Measurements from ENCODE around the gene CTCF. TPM values are rescaled to one million over a fixed set of nuclear protein-coding genes. Genes with fewer than 3 reads are reported as not detected.

The CTCF gene
- total RNA-seq, 2 experiments from 2014 or later = 74.9 to 76.9 TPM

DNA sequence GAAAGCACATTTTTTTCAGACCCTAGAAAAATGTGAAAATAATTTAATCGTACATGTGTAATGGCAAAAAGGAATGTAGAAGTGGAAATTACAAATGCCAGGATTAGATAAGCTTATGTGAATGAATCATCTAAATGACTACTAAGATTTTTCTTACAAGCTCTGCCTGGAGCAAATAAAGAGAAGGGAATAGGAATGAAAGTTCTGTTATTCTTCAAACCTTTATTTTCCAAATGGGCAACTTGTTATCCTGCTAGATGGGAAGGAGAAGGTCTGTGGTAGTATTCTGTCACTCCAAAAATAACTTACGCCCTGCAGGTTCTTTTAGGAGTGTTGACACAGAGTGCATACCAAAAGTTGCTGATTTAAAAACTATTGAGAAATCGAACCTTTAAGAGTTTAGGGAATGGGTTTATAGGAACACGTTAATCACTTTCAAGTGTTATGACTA, 9.7 kb downstream of the CTCF start:
- peaks cover 46% of the 10 kb centered on the region for H3K36me3 Mint-ChIP-seq (ENCODE audit: low read depth)
- CTCF ChIA-PET = interaction anchor here (1.2 to 2.7 kb wide), 3 partner anchors 10 to 73 kb away, joined by 5 to 12 read pairs (median 8); partner anchors contain the start of genes CARMIL2 and CTCF
- H3K27ac Mint-ChIP-seq = no peak overlapping the region
- H3K27me3 Mint-ChIP-seq = no peaks in the 10 kb centered on the region
- peaks cover 13% of the 10 kb centered on the region for H3K4me1 Mint-ChIP-seq
- no peaks in the 10 kb centered on the region for H3K9me3 Mint-ChIP-seq
- POLR2A ChIA-PET = interaction anchor here (1.6 kb wide), 1 partner anchor 73 kb away, joined by 4 read pairs; the partner anchor contains the start of gene CARMIL2
- no peak for DNase-seq
- H3K4me3 Mint-ChIP-seq = no peak overlapping the region

DNA sequence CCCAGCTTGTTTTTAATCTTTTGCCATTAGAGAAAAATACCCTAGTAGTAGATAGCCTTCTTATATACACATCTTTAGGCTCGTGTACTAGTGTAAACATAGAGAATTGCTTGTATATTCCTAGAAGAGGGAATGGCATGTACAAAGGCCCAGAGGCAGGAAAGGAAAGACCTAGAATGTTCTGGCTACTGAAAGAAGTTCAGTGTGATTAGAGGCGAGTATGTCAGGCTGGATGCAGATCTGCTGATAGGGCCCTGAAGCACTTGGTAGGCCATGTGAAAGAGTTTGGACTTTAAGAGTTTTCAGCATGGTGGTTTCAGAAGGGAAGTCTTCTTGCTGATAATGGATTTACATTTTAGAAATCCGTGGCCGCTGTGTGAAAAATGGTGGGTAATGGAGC, 17.4 kb downstream of the CTCF start:
- DNase-seq = no peak
- Mint-ChIP-seq H3K27me3 (no peaks in the 10 kb centered on the region), H3K27ac (no peak overlapping the region), H3K9me3 (no peaks in the 10 kb centered on the region), H3K36me3 (ENCODE audit: low read depth) (peaks cover 31% of the 10 kb centered on the region), H3K4me1 (peaks cover 8% of the 10 kb centered on the region), H3K4me3 (no peak overlapping the region)
- POLR2A ChIA-PET = interaction anchor here (0.6 to 0.8 kb wide), 2 partner anchors 17 to 22 kb away, joined by 3 read pairs; no protein-coding TSS in a partner anchor
- CTCF ChIA-PET = interaction anchor here (1.0 kb wide), 2 partner anchors 11 to 98 kb away, joined by 4 read pairs; no protein-coding TSS in a partner anchor

- Mint-ChIP-seq H3K9me3 (no peaks in the 10 kb centered on the region), H3K27ac (no peak overlapping the region), H3K36me3 (ENCODE audit: low read depth) (peaks cover 26% of the 10 kb centered on the region), H3K4me1 (peaks cover 9% of the 10 kb centered on the region), H3K27me3 (no peaks in the 10 kb centered on the region), H3K4me3 (no peak overlapping the region)
- CTCF ChIA-PET = interaction anchor here (1.0 kb wide), 1 partner anchor 11 kb away, joined by 4 read pairs; no protein-coding TSS in a partner anchor
- POLR2A ChIA-PET = no interaction called here
- DNase-seq = no peak
These were observed 17.9 kb downstream of the CTCF start for GRCh38 chr16:67580202-67580601.

GRCh38 chr16:67593288-67593687, 31.0 kb downstream of the CTCF start:
- ChIA-PET CTCF (interaction anchor here (0.6 to 3.0 kb wide), 3 partner anchors 8 to 46 kb away, joined by 3 to 14 read pairs (median 3); no protein-coding TSS in a partner anchor), POLR2A (no interaction called here)
- H3K36me3 Mint-ChIP-seq (ENCODE audit: low read depth) = peaks cover 14% of the 10 kb centered on the region
- H3K4me3 Mint-ChIP-seq = no peak overlapping the region
- no peak overlapping the region for H3K27ac Mint-ChIP-seq
- peaks cover 32% of the 10 kb centered on the region for H3K4me1 Mint-ChIP-seq
- no peak for DNase-seq
- H3K9me3 Mint-ChIP-seq = no peaks in the 10 kb centered on the region
- H3K27me3 Mint-ChIP-seq = no peaks in the 10 kb centered on the region

DNA sequence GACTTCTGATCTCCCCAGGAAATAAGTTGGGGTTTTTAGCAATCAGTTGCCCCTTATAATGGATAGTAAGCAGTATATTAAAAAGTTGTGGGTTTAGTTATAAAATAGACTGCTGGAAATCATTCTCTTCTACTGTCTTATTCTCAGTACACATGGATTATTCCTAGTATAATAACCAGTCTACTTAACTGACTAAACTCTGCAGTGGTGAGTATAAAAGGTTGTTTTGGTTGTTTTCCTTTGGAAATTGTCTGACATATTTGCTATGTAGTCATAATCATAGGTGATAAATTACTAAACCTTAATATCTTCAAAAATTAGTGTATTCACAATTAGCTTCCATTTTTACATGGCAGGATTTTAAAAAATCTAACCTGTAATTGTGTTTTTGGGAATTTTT, 31.4 kb downstream of the CTCF start:
- Mint-ChIP-seq H3K4me1 (peaks cover 32% of the 10 kb centered on the region), H3K27me3 (no peaks in the 10 kb centered on the region), H3K9me3 (no peaks in the 10 kb centered on the region), H3K36me3 (ENCODE audit: low read depth) (peaks cover 14% of the 10 kb centered on the region), H3K4me3 (no peak overlapping the region), H3K27ac (no peak overlapping the region)
- ChIA-PET CTCF (interaction anchor here (0.6 to 3.0 kb wide), 4 partner anchors 8 to 72 kb away, joined by 3 to 14 read pairs (median 4); no protein-coding TSS in a partner anchor), POLR2A (interaction anchor here (1.3 kb wide), 1 partner anchor 32 kb away, joined by 3 read pairs; no protein-coding TSS in a partner anchor)
- DNase-seq = no peak

DNA sequence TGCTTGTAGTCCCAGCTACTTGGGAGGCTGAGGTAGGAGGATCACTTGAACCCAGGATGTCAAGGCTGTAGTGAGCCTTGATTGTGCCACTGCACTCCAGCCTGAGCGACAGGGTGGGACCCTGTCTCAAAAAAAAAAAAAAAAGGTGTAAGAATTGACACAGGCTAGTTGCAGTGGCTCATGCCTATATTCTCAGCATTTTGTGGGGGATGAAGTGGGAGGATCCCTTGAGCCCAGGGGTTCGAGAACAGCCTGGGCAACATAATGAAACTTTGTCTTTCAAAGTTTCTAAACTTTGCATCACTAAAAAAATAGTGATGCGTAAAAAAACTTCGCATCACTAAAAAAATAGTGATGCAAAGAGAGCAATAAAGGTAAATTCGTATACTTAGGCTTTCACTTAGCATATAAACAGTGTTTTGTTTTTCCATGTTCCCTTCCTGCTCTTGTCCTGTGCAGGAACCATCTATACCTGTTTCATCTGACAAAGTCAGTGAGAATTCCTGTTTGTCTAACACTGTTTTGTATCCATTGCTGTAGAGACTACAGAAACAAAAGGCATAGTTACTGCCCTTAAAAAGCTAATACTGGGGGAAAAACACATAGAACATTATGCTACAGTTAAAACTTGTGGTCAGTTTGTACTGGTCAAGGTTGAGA, 32.1 kb downstream of the CTCF start:
- CTCF ChIA-PET = interaction anchor here (1.2 to 3.0 kb wide), 4 partner anchors 30 to 113 kb away, joined by 4 to 14 read pairs (median 6); no protein-coding TSS in a partner anchor
- DNase-seq = no peak
- Mint-ChIP-seq H3K4me3 (no peak overlapping the region), H3K27ac (peak overlapping the region; percentile 2), H3K4me1 (peaks cover 32% of the 10 kb centered on the region), H3K9me3 (no peaks in the 10 kb centered on the region), H3K27me3 (no peaks in the 10 kb centered on the region), H3K36me3 (ENCODE audit: low read depth) (peaks cover 15% of the 10 kb centered on the region)
- POLR2A ChIA-PET = interaction anchor here (1.2 to 1.3 kb wide), 2 partner anchors 32 kb away, joined by 3 read pairs; no protein-coding TSS in a partner anchor

GRCh38 chr16:67594956-67595355, 32.6 kb downstream of the CTCF start:
- H3K36me3 Mint-ChIP-seq (ENCODE audit: low read depth) = peaks cover 11% of the 10 kb centered on the region
- no peak for DNase-seq
- H3K9me3 Mint-ChIP-seq = no peaks in the 10 kb centered on the region
- H3K27ac Mint-ChIP-seq = peak overlapping the region; percentile 27
- no peak overlapping the region for H3K4me3 Mint-ChIP-seq
- H3K27me3 Mint-ChIP-seq = no peaks in the 10 kb centered on the region
- ChIA-PET CTCF (interaction anchor here (0.5 to 3.0 kb wide), 6 partner anchors 27 to 113 kb away, joined by 3 to 14 read pairs (median 5); no protein-coding TSS in a partner anchor), POLR2A (interaction anchor here (0.7 to 1.3 kb wide), 3 partner anchors 32 to 50 kb away, joined by 3 read pairs; partner anchors contain the start of gene CARMIL2)
- H3K4me1 Mint-ChIP-seq = peaks cover 34% of the 10 kb centered on the region

DNA sequence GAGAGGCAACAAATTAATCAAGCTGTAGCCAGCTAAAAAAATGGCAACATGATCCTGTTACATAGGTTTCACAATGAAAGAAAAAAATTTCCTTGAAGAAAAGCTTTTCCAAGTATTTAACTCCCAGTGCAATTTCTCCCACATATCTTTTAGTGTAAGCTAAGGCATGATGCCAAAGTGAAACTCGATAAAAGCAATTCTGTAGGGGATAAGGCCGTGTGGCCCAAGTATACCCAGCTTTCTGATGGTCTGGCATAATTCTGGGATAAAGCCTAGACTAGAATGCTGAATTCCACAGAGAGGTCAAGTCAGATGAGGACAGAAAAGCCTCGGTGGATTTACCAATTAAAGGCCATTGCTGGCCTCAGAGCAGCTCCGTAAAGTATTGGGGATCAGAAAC, 36.2 kb downstream of the CTCF start:
- H3K27ac Mint-ChIP-seq = no peak overlapping the region

DNA sequence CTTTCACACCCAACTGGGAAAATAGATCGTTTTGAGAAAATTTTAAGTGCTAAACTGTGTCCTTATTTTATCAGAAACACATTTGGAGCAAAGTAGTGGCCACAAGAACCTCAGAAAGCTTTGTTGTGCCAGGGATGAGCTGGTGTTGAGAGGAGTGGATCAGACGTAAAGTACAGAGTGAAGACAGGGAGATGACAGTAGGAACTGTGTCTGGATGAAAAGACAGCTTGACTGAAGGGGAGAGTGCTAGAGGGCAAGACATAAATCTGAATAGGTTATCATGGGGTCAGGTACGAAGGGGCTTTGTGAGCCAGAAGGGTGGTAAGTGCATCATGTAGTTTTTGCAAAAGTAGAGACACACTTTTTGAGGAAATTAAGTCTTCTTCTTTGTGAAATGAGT, 43.3 kb downstream of the CTCF start:
- H3K36me3 Mint-ChIP-seq (ENCODE audit: low read depth) = peaks cover 9% of the 10 kb centered on the region
- ChIA-PET POLR2A (no interaction called here), CTCF (interaction anchor here (0.6 kb wide), 1 partner anchor 28 kb away, joined by 3 read pairs; no protein-coding TSS in a partner anchor)
- DNase-seq = no peak
- no peak overlapping the region for H3K4me3 Mint-ChIP-seq
- H3K9me3 Mint-ChIP-seq = no peaks in the 10 kb centered on the region
- H3K27me3 Mint-ChIP-seq = no peaks in the 10 kb centered on the region
- peaks cover 14% of the 10 kb centered on the region for H3K4me1 Mint-ChIP-seq
- H3K27ac Mint-ChIP-seq = no peak overlapping the region

More for the DNA sequence above, 36.2 kb downstream of the CTCF start:
- peaks cover 32% of the 10 kb centered on the region for H3K4me1 Mint-ChIP-seq
- ChIA-PET CTCF (interaction anchor here (3.5 kb wide), 1 partner anchor 52 kb away, joined by 13 read pairs; no protein-coding TSS in a partner anchor), POLR2A (no interaction called here)
- DNase-seq = no peak
- H3K27me3 Mint-ChIP-seq = no peaks in the 10 kb centered on the region
- H3K9me3 Mint-ChIP-seq = no peaks in the 10 kb centered on the region
- H3K36me3 Mint-ChIP-seq (ENCODE audit: low read depth) = peaks cover 12% of the 10 kb centered on the region
- no peak overlapping the region for H3K4me3 Mint-ChIP-seq

- Mint-ChIP-seq H3K27me3 (no peaks in the 10 kb centered on the region), H3K27ac (no peak overlapping the region), H3K4me3 (no peak overlapping the region), H3K9me3 (no peaks in the 10 kb centered on the region), H3K4me1 (peaks cover 9% of the 10 kb centered on the region), H3K36me3 (ENCODE audit: low read depth) (peaks cover 13% of the 10 kb centered on the region)
- no peak for DNase-seq
- POLR2A ChIA-PET = no interaction called here
- CTCF ChIA-PET = interaction anchor here (0.7 to 1.1 kb wide), 4 partner anchors 17 to 210 kb away, joined by 3 to 4 read pairs (median 3); no protein-coding TSS in a partner anchor
These were observed 44.3 kb downstream of the CTCF start for GRCh38 chr16:67606632-67607031.

- POLR2A ChIA-PET = no interaction called here
- no peak for DNase-seq
- Mint-ChIP-seq H3K9me3 (no peaks in the 10 kb centered on the region), H3K4me1 (peaks cover 11% of the 10 kb centered on the region), H3K36me3 (ENCODE audit: low read depth) (peaks cover 17% of the 10 kb centered on the region), H3K27me3 (no peaks in the 10 kb centered on the region), H3K27ac (peak overlapping the region; percentile 11), H3K4me3 (no peak overlapping the region)
- CTCF ChIA-PET = interaction anchor here (0.7 kb wide), 2 partner anchors 254 to 684 kb away, joined by 3 read pairs; no protein-coding TSS in a partner anchor
These were observed 46.0 kb downstream of the CTCF start for GRCh38 chr16:67608364-67608763.

GRCh38 chr16:67613808-67614207, 51.5 kb downstream of the CTCF start:
- Mint-ChIP-seq H3K9me3 (no peaks in the 10 kb centered on the region), H3K27ac (no peak overlapping the region), H3K27me3 (no peaks in the 10 kb centered on the region), H3K4me3 (no peak overlapping the region), H3K36me3 (ENCODE audit: low read depth) (peaks cover 41% of the 10 kb centered on the region), H3K4me1 (peaks cover 3% of the 10 kb centered on the region)
- CTCF ChIA-PET = interaction anchor here (1.0 to 2.1 kb wide), 5 partner anchors 21 to 92 kb away, joined by 3 to 6 read pairs (median 3); partner anchors contain the start of gene CTCF
- POLR2A ChIA-PET = interaction anchor here (1.3 kb wide), 1 partner anchor 51 kb away, joined by 3 read pairs; the partner anchor contains the start of gene CTCF
- DNase-seq = no peak

DNA sequence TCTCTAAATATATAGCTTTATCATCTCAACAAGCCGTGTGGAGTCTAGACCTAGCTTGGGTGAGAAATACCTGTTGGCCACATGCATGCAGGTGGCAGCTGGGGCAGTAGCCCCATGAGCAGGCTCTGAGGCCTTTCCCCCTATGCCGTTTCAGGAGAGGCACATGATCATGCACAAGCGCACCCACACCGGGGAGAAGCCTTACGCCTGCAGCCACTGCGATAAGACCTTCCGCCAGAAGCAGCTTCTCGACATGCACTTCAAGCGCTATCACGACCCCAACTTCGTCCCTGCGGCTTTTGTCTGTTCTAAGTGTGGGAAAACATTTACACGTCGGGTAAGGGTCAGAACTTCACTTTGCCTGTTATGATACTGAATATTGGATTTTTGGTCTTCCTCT, 65.9 kb downstream of the CTCF start:
- POLR2A ChIA-PET = interaction anchor here (0.9 kb wide), 1 partner anchor 16 kb away, joined by 3 read pairs; the partner anchor contains the start of gene CARMIL2
- Mint-ChIP-seq H3K27ac (no peak overlapping the region), H3K36me3 (ENCODE audit: low read depth) (peaks cover 59% of the 10 kb centered on the region), H3K4me1 (no peaks in the 10 kb centered on the region), H3K9me3 (no peaks in the 10 kb centered on the region), H3K27me3 (no peaks in the 10 kb centered on the region), H3K4me3 (no peak overlapping the region)
- no peak for DNase-seq
- CTCF ChIA-PET = interaction anchor here (0.6 to 3.0 kb wide), 5 partner anchors 11 to 107 kb away, joined by 3 to 9 read pairs (median 4); no protein-coding TSS in a partner anchor
